A673 (cell line): ENCODE measurements around the gene IGF2R. TPM values are rescaled to one million over a fixed set of nuclear protein-coding genes. Genes with fewer than 3 reads are reported as not detected.
A peak's percentile ranks its signal among the peaks of the same experiment; 100 is the strongest.

Source experiments
- BruUV-seq: library from RNA; stranded (reverse); fragments of 400-500 nt; replicated peaks from 2 replicates; lab custom pipeline; 2021; lab: Mats Ljungman, UMichigan
- CTCF ChIA-PET: fragments of 300-600 bp; sonication (Branson Sonifier 250); formaldehyde crosslinking; loops from one replicate; lab custom pipeline; 2022; ENCODE audit warnings: antibody characterized with exemption; lab: Charles Lee
- POLR2A ChIA-PET: fragments of 300-600 bp; sonication (Branson Sonifier 250); formaldehyde crosslinking; loops from one replicate; lab custom pipeline; 2022; ENCODE audit warnings: antibody characterized with exemption; ENCODE audit not compliant: low non-redundant PET; lab: Charles Lee
- DNase-seq: peaks from one replicate; pipeline ENCODE4 v3.0.0-alpha.2; 2015; ENCODE audit warnings: low spot score
- H3K27ac ChIP-seq: fragments of 200-600 bp; sonication (generic); 2 replicates; pipeline ENCODE4 v1.5.1; 2016; ENCODE audit warnings: mixed run types, low read depth, mild to moderate bottlenecking, mixed read lengths, antibody characterized with exemption, low read length; ENCODE audit not compliant: poor library complexity, severe bottlenecking
- H3K27me3 ChIP-seq: fragments of 200-600 bp; sonication (generic); replicated peaks from 2 replicates; pipeline ENCODE4 v1.6.1; 2017; ENCODE audit warnings: mixed run types, low read depth, mild to moderate bottlenecking, mixed read lengths, antibody characterized with exemption, low read length; ENCODE audit not compliant: insufficient read depth, poor library complexity
- H3K36me3 ChIP-seq: fragments of 200-600 bp; sonication (generic); 2 replicates; pipeline ENCODE4 v1.6.1; 2016; ENCODE audit warnings: mixed run types, mild to moderate bottlenecking, mixed read lengths, antibody characterized with exemption, low read length; ENCODE audit not compliant: insufficient read depth, poor library complexity, severe bottlenecking
- H3K4me1 ChIP-seq: fragments of 200-600 bp; sonication (generic); 2 replicates; pipeline ENCODE4 v1.6.1; 2017; ENCODE audit warnings: mixed run types, mild to moderate bottlenecking, mixed read lengths, antibody characterized with exemption, low read length; ENCODE audit not compliant: insufficient read depth, poor library complexity, severe bottlenecking
- H3K4me3 ChIP-seq: fragments of 200-600 bp; sonication (generic); 2 replicates; pipeline ENCODE4 v1.5.1; 2016; ENCODE audit warnings: low read depth, mixed run types, mild to moderate bottlenecking, mixed read lengths, low read length; ENCODE audit not compliant: poor library complexity, severe bottlenecking
- H3K9me3 ChIP-seq: fragments of 200-600 bp; sonication (generic); 2 replicates; pipeline ENCODE4 v1.6.1; 2016; ENCODE audit warnings: mixed run types, low read depth, mild to moderate bottlenecking, mixed read lengths, antibody characterized with exemption, low read length; ENCODE audit not compliant: poor library complexity, severe bottlenecking
- EZH2 ChIP-seq: fragments of 200-600 bp; sonication (generic); IDR thresholded peaks from 2 replicates; pipeline ENCODE4 v1.6.1; 2017; ENCODE audit warnings: borderline replicate concordance, low read depth, mild to moderate bottlenecking, mixed read lengths, antibody characterized with exemption, low read length; ENCODE audit not compliant: poor library complexity, severe bottlenecking
- intact Hi-C: fragments of 100-400 bp; cut with micrococcal nuclease; formaldehyde crosslinking; loops from one replicate; pipeline ENCODE4 v1.10.0; 2022; ENCODE audit not compliant: unreplicated experiment
- total RNA-seq: library from RNA; stranded (reverse); gene quantifications from 2 replicates; pipeline ENCODE4 v1.2.3, GENCODE V29; 2021
- TF ChIP-seq, protein P1 (sequence below): fragments of 300-800, 200-600 bp; sonication (generic); conservative IDR thresholded peaks from 2 replicates; pipeline ENCODE4 v1.5.1; 2017; ENCODE audit warnings: low read depth, mild to moderate bottlenecking, antibody characterized with exemption, low read length, moderate library complexity, mixed read lengths

Gene IGF2R
- total RNA-seq, 1 experiment from 2014 or later: 67.4 TPM

DNA sequence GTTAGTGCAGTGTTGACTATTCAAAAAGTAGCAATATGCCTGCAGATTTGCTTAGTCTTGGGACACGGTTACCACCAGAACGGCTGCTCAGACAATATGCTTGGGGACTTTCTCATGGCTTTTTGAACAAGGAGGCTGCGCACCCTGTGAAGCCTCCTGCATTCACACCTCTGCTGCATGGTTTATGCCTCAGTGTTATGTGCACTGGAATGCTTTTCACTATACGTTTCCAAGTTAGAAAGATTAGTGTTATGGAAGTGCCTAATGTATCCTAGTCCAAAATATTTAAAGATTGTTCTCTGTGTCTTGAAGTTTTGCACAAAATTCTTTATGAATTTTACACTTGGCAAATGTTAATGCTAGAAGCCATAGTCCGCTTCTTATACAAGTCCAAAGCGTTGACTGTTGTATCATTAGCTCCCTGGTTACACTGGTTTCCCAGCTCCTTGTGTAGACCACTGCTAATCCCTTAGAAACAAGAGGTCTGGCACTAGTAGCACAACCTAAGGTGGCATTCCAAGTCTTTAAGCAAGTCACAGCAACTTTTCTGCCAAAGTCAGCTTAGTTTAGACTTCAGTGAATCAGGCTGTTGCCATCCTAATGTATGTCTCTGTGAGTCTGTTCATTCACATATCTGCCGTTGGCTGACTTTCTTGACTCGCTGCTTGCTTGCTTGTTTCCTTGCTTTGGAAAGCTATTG lies 126.4 kb downstream of the IGF2R start:
- POLR2A ChIA-PET: no interaction called here
- Histone ChIP-seq H3K27me3 (no peaks in the 10 kb centered on the region), H3K27ac (no peak overlapping the region), H3K4me1 (no peaks in the 10 kb centered on the region), H3K4me3 (no peak overlapping the region), H3K36me3 (peaks cover 28% of the 10 kb centered on the region), H3K9me3 (no peaks in the 10 kb centered on the region)
- CTCF ChIA-PET: no interaction called here
- intact Hi-C loops: no loop called here
- no peak for DNase-seq
- TF ChIP-seq, protein P1, sequence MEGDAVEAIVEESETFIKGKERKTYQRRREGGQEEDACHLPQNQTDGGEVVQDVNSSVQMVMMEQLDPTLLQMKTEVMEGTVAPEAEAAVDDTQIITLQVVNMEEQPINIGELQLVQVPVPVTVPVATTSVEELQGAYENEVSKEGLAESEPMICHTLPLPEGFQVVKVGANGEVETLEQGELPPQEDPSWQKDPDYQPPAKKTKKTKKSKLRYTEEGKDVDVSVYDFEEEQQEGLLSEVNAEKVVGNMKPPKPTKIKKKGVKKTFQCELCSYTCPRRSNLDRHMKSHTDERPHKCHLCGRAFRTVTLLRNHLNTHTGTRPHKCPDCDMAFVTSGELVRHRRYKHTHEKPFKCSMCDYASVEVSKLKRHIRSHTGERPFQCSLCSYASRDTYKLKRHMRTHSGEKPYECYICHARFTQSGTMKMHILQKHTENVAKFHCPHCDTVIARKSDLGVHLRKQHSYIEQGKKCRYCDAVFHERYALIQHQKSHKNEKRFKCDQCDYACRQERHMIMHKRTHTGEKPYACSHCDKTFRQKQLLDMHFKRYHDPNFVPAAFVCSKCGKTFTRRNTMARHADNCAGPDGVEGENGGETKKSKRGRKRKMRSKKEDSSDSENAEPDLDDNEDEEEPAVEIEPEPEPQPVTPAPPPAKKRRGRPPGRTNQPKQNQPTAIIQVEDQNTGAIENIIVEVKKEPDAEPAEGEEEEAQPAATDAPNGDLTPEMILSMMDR: no peak
- no peak for TF ChIP-seq EZH2
- no TSS peak for BruUV-seq

DNA sequence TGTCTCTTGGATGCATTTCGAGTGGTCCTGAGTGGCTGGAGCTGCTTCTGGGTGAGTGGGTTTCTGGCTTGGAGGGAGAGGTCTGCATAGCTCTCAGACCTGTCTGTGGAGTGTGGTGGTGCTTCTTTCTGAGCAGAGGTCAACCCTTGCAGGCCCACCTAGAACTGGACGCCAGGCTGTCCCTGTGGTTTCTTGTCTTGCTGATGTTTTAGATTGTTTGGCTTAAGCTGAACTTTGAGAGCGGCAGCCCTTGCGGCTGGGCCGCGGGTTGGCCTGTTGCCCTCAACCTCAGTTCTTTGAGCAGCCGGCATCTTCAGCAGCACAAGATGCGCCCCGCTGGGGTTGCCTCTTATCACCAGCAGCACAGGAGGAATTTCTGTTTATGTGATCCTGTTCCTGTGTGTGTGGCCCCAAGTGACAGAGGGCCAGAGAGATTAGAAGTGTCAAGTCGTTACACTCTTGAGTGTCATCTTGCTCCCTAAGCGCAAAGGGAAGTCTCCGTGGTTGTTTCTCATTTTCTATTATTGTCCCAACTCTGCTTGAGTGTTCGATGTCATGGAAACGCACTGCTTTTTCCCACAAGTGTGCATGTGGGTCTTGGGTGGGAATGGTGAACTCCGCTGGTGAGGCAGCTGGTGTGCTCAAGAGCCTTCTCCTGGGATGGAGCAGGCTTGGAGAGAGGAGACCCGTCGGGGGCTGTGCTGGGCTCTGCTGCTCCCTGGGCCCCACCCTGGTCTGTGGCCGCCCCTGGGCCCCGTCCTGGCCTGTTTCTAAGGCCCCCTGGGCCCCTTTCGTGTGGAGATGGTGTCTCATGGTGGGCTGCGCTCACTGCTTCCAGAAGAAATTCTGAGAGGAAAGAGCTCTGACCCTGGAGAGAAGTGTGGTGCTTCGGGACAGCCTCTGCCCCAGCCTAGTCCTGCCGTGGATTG lies 132.7 kb downstream of the IGF2R start:
- BruUV-seq: no TSS peak
- Histone ChIP-seq H3K9me3 (no peaks in the 10 kb centered on the region), H3K4me1 (no peaks in the 10 kb centered on the region), H3K4me3 (no peak overlapping the region), H3K27me3 (no peaks in the 10 kb centered on the region), H3K36me3 (peaks cover 21% of the 10 kb centered on the region), H3K27ac (peak overlapping the region; percentile 35)
- CTCF ChIA-PET: no interaction called here
- intact Hi-C loops: no loop called here
- POLR2A ChIA-PET: no interaction called here
- no peak for DNase-seq
- TF ChIP-seq, protein P1: no peak

DNA sequence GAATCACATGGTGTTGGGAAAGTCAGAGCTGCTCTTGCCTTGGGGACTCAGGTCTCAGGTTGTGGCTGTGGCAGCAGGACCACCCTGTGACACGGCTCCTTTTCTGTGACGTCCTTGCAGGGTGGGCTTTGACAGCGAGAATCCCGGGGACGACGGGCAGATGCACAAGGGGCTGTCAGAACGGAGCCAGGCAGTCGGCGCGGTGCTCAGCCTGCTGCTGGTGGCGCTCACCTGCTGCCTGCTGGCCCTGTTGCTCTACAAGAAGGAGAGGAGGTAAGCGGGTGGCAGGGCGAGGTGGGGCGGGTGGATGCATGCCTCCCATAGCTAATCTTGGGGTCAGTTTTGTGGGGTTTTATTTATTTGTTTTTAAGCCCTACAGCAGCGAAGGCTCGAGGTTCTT lies 133.5 kb downstream of the IGF2R start:
- POLR2A ChIA-PET: no interaction called here
- Histone ChIP-seq H3K27ac (no peak overlapping the region), H3K4me3 (no peak overlapping the region), H3K27me3 (no peaks in the 10 kb centered on the region), H3K4me1 (no peaks in the 10 kb centered on the region), H3K9me3 (no peaks in the 10 kb centered on the region), H3K36me3 (peaks cover 18% of the 10 kb centered on the region)
- no peak for DNase-seq
- intact Hi-C loops: no loop called here
- TF ChIP-seq EZH2: no peak
- TF ChIP-seq, protein P1: no peak
- CTCF ChIA-PET: no interaction called here
- no TSS peak for BruUV-seq
